ENCODE measurements around the gene ZNF784.

Gene ZNF784

GRCh38 chr19:55625004-55625326, 599 bp upstream of the ZNF784 start:
- Histone ChIP-seq H3K79me2 (ENCODE audit: low read length) (no peaks in the 10 kb centered on the region; the same call in 1 of the 2 replicates), H3K4me3 (ENCODE audit: low read length) (peak overlapping the region; percentile 74)

GRCh38 chr19:55623561-55623960, 805 bp downstream of the ZNF784 start:
- Histone ChIP-seq H3K27me3 (replicated peaks; ENCODE audit: insufficient read depth, low read length) (peaks cover 10% of the 10 kb centered on the region; the same call in 1 of the 2 replicates), H3K36me3 (replicated peaks; ENCODE audit: insufficient read depth, low read length) (no peaks in the 10 kb centered on the region), H3F3A (ENCODE audit: insufficient read depth, low read length) (0 out of 2 replicates have a peak, but pooled peaks cover 9% of the 10 kb centered on the region), H2AFZ (ENCODE audit: low read length) (no peak overlapping the region), H3K4me3 (ENCODE audit: low read length) (no peak overlapping the region; the same call in 1 of the 2 replicates), H3K79me2 (ENCODE audit: low read length) (no peaks in the 10 kb centered on the region; the same call in 1 of the 2 replicates), H3K9ac (ENCODE audit: low read length) (no peak overlapping the region), H4K20me1 (ENCODE audit: insufficient read depth, low read length) (no peaks in the 10 kb centered on the region), H3K9me3 (replicated peaks; ENCODE audit: insufficient read depth, low read length) (no peaks in the 10 kb centered on the region), H3K9me2 (replicated peaks; ENCODE audit: insufficient read depth, low read length) (no peaks in the 10 kb centered on the region), H3K4me2 (ENCODE audit: low read depth, low read length) (no peak overlapping the region), H3K4me1 (ENCODE audit: low read length) (no peaks in the 10 kb centered on the region), H3K27ac (ENCODE audit: low read length) (no peak overlapping the region)
- no peak for DNase-seq
- TF ChIP-seq CTCF (IDR thresholded peaks at IDR 0.05; ENCODE audit: low read length): no peak
- no peak for TF ChIP-seq EZH2phosphoT487 (IDR thresholded peaks at IDR 0.05; ENCODE audit: low read length)
- TF ChIP-seq EZH2 (optimal IDR thresholded peaks at IDR 0.05; ENCODE audit: low read depth, low read length): no peak

More at GRCh38 chr19:55625004-55625326, 599 bp upstream of the ZNF784 start:
- 0 out of 2 replicates have a peak, but pooled peaks cover 9% of the 10 kb centered on the region for H3F3A ChIP-seq (ENCODE audit: insufficient read depth, low read length)
- H3K27me3 ChIP-seq (replicated peaks; ENCODE audit: insufficient read depth, low read length): peaks cover 23% of the 10 kb centered on the region
- H2AFZ ChIP-seq (ENCODE audit: low read length): peak overlapping the region; percentile 33
- H3K27ac ChIP-seq (ENCODE audit: low read length): no peak overlapping the region; the same call in 1 of the 2 replicates
- H4K20me1 ChIP-seq (ENCODE audit: insufficient read depth, low read length): no peaks in the 10 kb centered on the region
- no peaks in the 10 kb centered on the region for H3K9me2 ChIP-seq (replicated peaks; ENCODE audit: insufficient read depth, low read length)
- H3K4me2 ChIP-seq (ENCODE audit: low read depth, low read length): peak overlapping the region; percentile 72
- H3K9ac ChIP-seq (ENCODE audit: low read length): peak overlapping the region; percentile 28; the same call in 1 of the 2 replicates
- DNase-seq: no peak
- no peaks in the 10 kb centered on the region for H3K36me3 ChIP-seq (replicated peaks; ENCODE audit: insufficient read depth, low read length)
- H3K9me3 ChIP-seq (replicated peaks; ENCODE audit: insufficient read depth, low read length): no peaks in the 10 kb centered on the region
- no peaks in the 10 kb centered on the region for H3K4me1 ChIP-seq (ENCODE audit: low read length)
- no peak for TF ChIP-seq CTCF (IDR thresholded peaks at IDR 0.05; ENCODE audit: low read length)
- no peak for TF ChIP-seq EZH2phosphoT487 (IDR thresholded peaks at IDR 0.05; ENCODE audit: low read length)
- no peak for TF ChIP-seq EZH2 (optimal IDR thresholded peaks at IDR 0.05; ENCODE audit: low read depth, low read length)

- Histone ChIP-seq H3F3A (ENCODE audit: insufficient read depth, low read length) (0 out of 2 replicates have a peak, but pooled peaks cover 9% of the 10 kb centered on the region), H3K36me3 (replicated peaks; ENCODE audit: insufficient read depth, low read length) (no peaks in the 10 kb centered on the region), H3K79me2 (ENCODE audit: low read length) (no peaks in the 10 kb centered on the region; the same call in 1 of the 2 replicates), H3K27me3 (replicated peaks; ENCODE audit: insufficient read depth, low read length) (peaks cover 8% of the 10 kb centered on the region; the same call in 1 of the 2 replicates), H4K20me1 (ENCODE audit: insufficient read depth, low read length) (no peaks in the 10 kb centered on the region), H3K4me1 (ENCODE audit: low read length) (no peaks in the 10 kb centered on the region), H3K9ac (ENCODE audit: low read length) (no peak overlapping the region), H2AFZ (ENCODE audit: low read length) (no peak overlapping the region), H3K27ac (ENCODE audit: low read length) (no peak overlapping the region), H3K4me3 (ENCODE audit: low read length) (no peak overlapping the region), H3K9me3 (replicated peaks; ENCODE audit: insufficient read depth, low read length) (no peaks in the 10 kb centered on the region), H3K4me2 (ENCODE audit: low read depth, low read length) (no peak overlapping the region), H3K9me2 (replicated peaks; ENCODE audit: insufficient read depth, low read length) (no peaks in the 10 kb centered on the region)
- TF ChIP-seq EZH2phosphoT487 (IDR thresholded peaks at IDR 0.05; ENCODE audit: low read length) (no peak), EZH2 (optimal IDR thresholded peaks at IDR 0.05; ENCODE audit: low read depth, low read length) (no peak), CTCF (IDR thresholded peaks at IDR 0.05; ENCODE audit: low read length) (no peak)
- no peak for DNase-seq
Measured at GRCh38 chr19:55623130-55623529, 1.2 kb downstream of the ZNF784 start.
